SK-N-SH (cell line): ENCODE data around the gene RNU1-3.
"Not testable (repeated sequence)": the region's sequence is repeated elsewhere in the genome, so short reads cannot be mapped to it uniquely, and the experiment has no call there.

Experiments
- EP300 ChIP-seq, 2 experiments: IDR thresholded peaks; 2 replicates each; pipeline versions ENCODE4 v1.4.0 to v1.6.1; 2012; ENCODE audit warnings: borderline replicate concordance in 1 of 2, low read depth in 1 of 2, low read length in 1 of 2
- EZH2phosphoT487 ChIP-seq: fragments of 200-600 bp; sonication (generic); IDR thresholded peaks from 2 replicates; pipeline ENCODE4 v1.6.1; 2017; ENCODE audit warnings: low read depth, mixed run types, mild to moderate bottlenecking, antibody characterized with exemption, moderate library complexity, borderline replicate concordance
- FOXJ3 ChIP-seq: sonication (generic); formaldehyde crosslinking; IDR thresholded peaks from 2 replicates; pipeline ENCODE4 v1.5.1; 2020; ENCODE audit warnings: mild to moderate bottlenecking, missing genetic modification reagents
- IRF3 ChIP-seq: fragments of 150-350 bp; IDR thresholded peaks from 2 replicates; pipeline ENCODE4 v1.6.1; 2016; ENCODE audit warnings: mild to moderate bottlenecking, low read depth, low read length
- MEF2A ChIP-seq: IDR thresholded peaks from 2 replicates; pipeline ENCODE4 v1.4.0; 2012; ENCODE audit warnings: low read depth, borderline replicate concordance
- NRF1 ChIP-seq: IDR thresholded peaks from 2 replicates; pipeline ENCODE4 v1.6.1; 2012; ENCODE audit warnings: low read depth, mild to moderate bottlenecking, low read length
- POLR2AphosphoS5 ChIP-seq: IDR thresholded peaks from 2 replicates; pipeline ENCODE4 v1.6.1; 2012; ENCODE audit warnings: low read depth, low read length
- RAD21 ChIP-seq: IDR thresholded peaks from 2 replicates; pipeline ENCODE4 v1.6.1; 2012; ENCODE audit warnings: mild to moderate bottlenecking, low read length
- SIN3A ChIP-seq: IDR thresholded peaks from 2 replicates; pipeline ENCODE4 v1.6.1; 2012; ENCODE audit warnings: low read depth, mild to moderate bottlenecking, low read length, moderate library complexity, borderline replicate concordance
- TAF1 ChIP-seq: IDR thresholded peaks from 2 replicates; pipeline ENCODE4 v1.6.1; 2012; ENCODE audit warnings: low read depth, mild to moderate bottlenecking, low read length, moderate library complexity, borderline replicate concordance
- TEAD4 ChIP-seq: IDR thresholded peaks from 2 replicates; pipeline ENCODE4 v1.4.0; 2012; ENCODE audit warnings: mild to moderate bottlenecking, borderline replicate concordance; ENCODE audit not compliant: insufficient read depth
- TF ChIP-seq, protein P1 (sequence below): fragments of 200-600 bp; sonication (generic); IDR thresholded peaks from 2 replicates; pipeline ENCODE4 v1.6.1; 2017; ENCODE audit warnings: antibody characterized with exemption, mild to moderate bottlenecking, moderate library complexity

DNA sequence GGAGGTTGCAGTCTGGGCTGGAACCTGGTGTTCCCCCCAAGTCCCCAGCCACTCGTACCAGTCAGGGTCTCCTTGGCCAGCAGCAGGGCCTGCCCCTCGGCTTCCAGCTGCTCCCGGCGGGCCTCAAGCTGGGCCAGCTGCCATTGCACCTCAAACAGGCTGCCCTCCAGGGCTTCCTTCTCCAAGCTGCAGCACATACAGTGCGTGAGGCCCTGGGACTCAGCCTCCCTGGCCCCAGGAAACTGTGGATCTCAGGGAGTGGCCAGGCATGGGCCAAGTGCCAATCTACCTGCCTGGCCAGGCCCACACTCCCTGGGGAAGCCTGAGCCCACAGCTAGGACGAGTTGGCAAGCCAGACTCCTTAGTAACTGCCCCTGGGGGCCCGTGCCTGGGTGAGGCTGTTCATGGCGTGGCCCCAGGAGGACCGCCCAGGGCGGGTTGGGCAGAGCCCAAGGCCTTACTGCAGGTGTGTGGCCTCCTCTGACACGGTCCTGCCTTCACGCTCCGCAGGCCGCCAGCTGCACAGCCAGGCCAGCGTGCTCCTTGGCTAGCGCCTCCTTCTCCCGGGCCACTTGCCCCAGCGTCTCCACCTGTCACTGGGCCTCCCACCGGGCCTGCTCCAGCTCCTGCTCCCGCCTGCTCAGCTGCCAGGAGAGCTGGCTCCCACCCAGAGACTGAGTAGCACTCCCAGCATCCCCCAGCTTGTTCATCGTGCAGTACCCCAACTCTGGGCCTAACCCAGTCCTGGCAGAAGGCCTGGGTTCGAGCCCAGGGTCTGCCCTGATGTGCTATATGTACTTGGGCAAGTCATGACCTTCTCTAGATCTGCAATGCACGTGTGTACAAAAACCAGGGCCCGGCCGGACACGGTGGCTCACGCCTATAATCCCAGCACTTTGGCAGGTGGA, 42.7 kb downstream of the RNU1-3 start:
- TF ChIP-seq, protein P1, sequence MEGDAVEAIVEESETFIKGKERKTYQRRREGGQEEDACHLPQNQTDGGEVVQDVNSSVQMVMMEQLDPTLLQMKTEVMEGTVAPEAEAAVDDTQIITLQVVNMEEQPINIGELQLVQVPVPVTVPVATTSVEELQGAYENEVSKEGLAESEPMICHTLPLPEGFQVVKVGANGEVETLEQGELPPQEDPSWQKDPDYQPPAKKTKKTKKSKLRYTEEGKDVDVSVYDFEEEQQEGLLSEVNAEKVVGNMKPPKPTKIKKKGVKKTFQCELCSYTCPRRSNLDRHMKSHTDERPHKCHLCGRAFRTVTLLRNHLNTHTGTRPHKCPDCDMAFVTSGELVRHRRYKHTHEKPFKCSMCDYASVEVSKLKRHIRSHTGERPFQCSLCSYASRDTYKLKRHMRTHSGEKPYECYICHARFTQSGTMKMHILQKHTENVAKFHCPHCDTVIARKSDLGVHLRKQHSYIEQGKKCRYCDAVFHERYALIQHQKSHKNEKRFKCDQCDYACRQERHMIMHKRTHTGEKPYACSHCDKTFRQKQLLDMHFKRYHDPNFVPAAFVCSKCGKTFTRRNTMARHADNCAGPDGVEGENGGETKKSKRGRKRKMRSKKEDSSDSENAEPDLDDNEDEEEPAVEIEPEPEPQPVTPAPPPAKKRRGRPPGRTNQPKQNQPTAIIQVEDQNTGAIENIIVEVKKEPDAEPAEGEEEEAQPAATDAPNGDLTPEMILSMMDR = not testable (repeated sequence)
- not testable (repeated sequence) for TF ChIP-seq SIN3A; TEAD4; TAF1; POLR2AphosphoS5; IRF3; NRF1; EP300 (IDR thresholded peaks at IDR 0.05; ENCODE audit: borderline replicate concordance in 1 of 2, low read depth in 1 of 2, low read length in 1 of 2); MEF2A; RAD21; EZH2phosphoT487; FOXJ3 (CRISPR knock-in tag)
